ENCODE results near the gene LSM10.

Gene LSM10

DNA sequence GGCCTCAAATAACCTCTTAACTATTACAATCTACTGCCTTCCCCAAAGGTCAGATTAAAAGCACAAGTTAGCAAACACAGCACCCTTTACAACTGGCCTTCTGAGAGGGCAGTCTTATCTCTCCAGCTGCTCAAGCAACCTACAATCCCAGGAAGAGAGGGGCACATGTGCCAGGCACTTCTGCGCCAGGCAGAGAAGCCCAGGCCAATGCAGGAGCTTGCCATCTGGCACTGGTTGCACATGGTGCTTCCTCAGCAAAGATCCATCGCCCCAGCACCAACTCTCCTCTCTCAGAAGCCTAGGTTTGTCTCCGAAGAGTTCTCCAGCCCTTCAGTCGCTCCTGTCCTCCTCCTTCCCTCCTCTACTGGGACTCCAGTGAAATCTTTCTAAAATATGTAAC, 14.5 kb downstream of the LSM10 start:
- no peak for DNase-seq (ENCODE audit: low spot score)

DNA sequence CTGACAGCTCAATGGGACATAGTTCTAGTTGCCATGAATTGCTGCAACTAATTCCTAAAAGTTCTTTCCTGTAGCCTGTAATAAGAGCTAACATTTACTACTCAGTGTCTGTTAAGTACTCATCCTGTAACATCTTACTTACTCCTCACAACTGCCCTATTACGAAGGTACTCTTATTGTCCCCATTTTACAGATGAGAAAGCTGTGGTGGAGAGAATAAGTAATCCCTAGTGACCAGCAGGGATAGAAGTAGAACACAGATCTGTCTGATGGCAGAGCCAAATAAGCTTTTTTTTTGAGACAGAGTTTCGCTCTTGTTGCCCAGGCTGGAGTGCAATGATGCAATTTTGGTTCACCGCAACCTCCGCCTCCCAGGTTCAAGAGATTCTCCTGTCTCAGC, 15.0 kb downstream of the LSM10 start:
- no peak for DNase-seq (ENCODE audit: low spot score)

DNA sequence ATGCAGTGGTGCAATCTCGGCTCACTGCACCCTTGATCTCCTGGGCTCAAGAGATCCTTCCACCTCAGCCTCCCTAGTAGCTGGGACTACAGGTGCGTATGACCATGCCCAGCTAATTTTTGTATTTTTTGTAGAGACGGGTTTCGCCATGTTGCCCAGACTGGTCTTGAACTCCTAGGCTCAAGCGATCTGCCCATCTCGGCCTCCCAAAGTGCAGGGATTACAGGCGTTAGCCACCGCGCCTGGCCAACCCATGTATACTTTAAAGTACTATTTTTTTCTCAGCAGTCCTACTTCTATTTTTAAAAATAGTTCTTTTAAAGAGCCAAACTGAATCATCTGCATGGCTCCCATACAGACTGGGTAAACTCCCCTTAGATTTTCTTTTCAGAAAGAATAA, 15.5 kb downstream of the LSM10 start:
- DNase-seq (ENCODE audit: low spot score) = no peak

DNA sequence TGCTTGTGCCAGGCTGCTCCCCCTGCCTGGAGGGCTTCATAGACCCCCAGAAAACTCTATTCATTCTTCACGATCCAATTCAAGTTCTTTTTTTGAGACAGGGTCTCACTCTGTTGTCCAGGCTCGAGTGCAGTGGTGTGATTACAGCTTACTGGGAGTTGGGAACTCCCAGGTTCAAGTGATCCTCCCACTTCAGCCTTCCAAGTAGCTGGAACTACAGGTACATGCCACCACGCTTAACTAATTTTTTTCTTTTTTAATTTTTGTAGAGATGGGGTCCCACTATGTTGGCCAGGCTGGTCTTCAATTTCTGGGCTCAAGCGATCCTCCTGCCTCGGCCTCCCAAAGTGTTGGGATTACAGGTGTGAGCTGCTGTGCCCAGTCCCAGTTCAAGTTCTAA, 16.3 kb downstream of the LSM10 start:
- no peak for DNase-seq (ENCODE audit: low spot score)

DNA sequence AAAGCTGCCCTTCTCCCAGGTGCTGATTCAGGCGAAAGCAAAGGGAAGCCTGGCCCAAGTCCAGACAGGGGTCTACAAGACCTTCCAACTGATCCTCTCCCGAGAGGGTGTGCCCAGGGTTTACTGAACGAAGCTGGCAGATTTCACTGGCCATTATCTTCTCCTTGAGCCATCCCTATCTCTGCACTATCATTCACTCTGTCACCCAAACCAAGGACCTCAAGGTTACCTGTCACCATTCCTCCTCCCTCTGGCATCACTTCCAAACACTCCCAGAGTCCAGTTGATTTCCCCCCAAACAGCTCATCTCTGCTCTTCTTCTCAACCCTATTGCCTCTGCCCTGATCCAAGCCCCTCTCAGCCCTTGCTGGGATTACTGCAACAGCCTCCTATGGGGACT, 16.9 kb downstream of the LSM10 start:
- DNase-seq (ENCODE audit: low spot score) = no peak

DNA sequence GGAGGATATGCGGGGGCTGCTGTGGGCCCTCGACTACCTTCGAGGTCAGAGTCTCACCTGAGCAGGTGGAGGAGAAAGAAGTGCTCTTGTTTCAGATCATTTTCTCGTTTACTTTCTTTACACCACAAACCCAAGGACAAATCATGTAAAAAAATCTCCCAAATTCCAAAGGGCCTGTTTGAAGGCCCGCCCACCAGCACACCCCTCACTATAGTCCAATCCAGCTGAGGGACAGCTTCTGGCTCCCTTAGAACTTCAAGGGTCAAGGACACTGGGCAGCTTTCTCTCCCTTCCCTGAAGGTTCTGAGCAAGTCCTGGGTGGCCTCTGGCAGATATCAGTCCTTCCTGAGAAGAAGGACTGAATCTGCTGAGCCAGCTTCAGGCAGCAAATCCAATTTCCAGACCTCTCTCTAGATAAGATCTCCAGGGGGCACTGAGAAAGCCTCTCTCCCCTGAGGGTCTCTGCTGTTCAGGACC, 17.5 kb downstream of the LSM10 start:
- DNase-seq (ENCODE audit: low spot score) = no peak

DNA sequence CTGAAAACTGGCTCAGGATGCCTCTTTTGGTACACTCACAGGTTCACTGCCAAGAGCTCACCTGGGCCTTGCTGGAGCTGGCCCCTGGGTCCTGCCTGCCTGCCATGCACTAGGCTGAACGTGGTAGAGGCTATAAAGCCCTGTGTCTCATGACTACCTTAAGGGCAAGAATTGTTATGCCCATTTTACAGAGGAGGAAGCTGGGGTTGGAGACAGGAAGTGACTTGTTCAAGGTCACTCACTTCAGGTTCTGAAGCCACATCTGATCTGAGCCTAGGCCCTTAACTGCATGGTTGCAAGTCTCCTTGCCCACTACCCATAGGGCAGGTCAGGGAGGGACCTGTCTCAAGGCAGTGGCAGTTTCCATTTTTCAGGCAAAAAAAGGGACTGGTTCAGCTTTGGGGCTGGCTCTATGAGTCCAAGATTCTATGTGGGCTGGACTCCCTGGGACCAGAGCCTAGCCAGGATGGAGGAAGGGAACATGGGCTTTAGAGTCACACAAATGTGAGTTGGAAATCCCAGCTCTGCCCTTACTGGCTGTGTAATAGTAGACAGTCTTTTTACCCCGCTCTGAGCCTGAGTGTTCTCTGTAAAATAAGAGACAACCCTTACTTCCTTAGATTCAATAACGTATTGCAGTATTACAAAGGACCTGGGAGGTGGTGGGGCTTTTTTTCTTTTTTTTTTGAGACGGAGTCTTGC, 19.8 kb downstream of the LSM10 start:
- DNase-seq (ENCODE audit: low spot score) = no peak

DNA sequence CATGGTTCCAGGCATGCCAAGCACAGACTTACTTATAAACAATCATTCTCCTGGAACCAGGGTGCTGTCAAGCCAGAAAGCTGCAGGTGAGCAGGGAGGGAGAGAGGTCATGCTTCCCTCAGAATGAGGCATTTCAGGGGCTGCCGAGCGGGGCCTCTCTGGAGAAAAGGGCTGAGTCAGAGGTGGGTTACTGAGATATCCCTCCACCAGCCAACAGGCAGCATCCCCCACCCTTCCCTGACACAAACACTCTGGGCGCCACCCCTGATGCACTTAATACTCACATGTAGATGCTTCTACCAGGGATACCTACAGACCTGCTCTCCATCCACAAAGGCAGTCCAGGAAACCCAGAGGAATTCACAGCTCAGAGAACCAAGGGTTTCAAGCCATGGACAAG, 25.1 kb downstream of the LSM10 start:
- no peak for DNase-seq (ENCODE audit: low spot score)

DNA sequence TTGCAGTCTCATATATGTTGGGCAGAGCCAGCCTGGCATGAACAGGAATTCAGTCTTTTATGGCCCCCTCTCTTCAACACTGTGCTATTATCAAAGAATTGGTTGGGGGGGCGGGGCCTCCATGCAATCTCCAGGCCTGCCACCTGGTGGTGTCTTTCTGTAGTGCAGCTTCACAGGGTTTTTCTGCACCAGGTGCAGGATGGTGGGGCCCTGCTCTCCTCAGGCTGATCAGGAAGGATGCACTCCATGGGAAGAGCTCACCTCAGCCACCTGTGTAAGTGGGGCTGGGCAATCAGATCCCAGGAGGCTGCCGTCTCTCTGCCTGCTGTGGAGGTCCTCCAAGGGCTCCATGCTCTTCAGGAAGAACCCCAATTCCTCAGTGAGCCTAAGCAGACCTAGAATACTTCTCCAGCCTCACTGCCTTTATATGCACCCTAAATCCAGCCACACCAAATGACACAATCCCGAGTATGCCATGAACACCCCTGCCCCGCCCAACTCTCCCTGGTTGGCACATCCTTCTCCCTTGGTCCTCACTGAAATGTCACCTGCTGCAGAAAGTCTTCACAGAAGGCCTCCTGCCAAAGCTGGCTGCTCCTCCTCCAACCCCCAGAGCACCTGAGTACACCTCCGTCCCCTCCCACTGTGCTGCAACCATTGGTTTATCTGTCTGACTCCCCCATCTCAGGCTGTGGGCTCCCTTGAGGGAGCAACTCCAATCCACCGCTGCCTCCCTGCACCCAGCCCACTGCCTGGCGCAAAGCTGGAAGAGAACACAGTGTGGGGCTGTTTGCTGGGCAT, 28.4 kb downstream of the LSM10 start:
- peak; percentile 58 for DNase-seq (ENCODE audit: low spot score)

DNA sequence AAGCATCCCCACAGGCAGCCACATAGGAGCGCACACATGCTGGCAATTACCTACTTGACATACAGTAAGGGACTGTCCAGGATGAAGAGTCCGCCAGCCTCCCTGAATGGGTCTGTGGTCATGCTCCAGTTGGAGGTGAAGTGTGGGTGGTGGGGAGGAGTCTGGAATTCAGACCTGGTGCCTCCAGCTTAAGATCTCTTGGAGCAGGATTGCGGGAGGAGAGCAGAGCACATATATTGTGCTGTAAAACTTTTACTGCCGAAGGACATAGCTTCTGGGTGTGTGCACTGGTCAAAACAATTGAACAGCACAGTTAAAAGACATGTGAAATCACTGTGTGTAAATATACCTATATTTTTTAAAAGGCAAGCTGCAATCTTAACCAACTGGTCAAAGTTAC, 29.9 kb downstream of the LSM10 start:
- no peak for DNase-seq (ENCODE audit: low spot score)

DNA sequence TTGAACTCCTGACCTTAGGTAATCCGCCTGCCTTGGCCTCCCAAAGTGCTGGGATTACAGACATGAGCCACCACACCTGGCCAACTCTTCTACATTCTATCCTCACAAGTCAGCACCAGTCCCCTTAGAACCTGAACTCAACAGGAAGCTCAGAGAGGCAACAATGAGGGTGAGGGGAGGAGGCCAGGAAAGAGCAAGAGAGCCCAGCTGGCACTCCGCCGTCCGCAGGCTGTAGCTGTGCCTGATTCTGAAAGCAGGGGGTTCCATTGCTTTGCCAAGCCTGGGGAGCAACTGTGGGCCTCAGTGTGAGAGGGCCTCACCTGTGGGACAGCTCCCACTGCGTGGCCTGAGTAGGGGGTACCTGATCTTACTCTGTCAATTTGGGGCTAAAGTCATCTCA, 30.6 kb downstream of the LSM10 start:
- no peak for DNase-seq (ENCODE audit: low spot score)

DNA sequence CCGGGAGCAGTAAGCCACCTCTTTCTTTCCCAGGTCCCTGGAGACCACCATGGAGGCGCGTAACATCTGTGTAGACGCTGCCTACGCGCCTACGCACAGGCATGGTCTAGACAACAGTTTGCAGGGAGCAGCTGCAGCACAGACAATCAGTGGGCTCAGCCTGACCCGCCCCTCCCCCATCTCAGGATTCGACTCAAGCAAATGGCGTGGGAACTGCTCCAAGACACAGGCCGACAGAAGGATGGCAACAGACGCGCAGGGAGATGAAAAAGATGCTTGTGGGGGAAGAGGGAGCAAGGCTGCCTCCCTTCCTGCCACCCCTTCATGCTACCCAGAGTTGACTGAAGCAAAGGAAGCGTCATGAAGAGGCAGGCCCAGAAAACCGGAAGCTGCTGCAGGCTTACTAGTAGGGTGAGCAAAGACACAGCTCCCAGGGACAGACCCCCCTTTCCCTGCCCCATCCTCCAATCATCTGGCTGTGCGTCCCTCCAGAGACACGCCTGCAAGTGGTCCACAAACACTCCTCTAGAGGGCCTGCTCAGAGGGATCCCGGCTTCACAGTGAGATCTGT, 31.5 kb downstream of the LSM10 start:
- DNase-seq (ENCODE audit: low spot score) = peak; percentile 68

DNA sequence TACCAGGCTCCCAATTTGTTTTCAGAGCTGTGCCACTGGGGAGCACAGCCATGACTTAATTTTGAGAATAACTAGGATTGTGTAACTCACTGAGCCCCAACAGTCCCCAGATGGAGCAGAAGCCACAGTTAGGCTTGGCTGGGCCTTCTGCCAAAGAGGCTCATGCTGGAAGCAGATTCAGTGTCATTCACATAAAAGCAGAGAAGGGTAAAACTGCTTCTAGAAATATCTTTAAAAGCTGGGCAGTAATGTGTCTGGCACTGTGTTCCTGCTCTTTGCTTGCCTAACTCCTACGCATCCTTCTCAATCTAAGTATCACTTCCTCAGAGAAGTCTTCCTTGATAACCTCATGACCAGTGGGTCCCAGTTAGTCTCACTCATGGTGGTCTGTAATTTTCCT, 32.3 kb downstream of the LSM10 start:
- peak; percentile 78 for DNase-seq (ENCODE audit: low spot score)

DNA sequence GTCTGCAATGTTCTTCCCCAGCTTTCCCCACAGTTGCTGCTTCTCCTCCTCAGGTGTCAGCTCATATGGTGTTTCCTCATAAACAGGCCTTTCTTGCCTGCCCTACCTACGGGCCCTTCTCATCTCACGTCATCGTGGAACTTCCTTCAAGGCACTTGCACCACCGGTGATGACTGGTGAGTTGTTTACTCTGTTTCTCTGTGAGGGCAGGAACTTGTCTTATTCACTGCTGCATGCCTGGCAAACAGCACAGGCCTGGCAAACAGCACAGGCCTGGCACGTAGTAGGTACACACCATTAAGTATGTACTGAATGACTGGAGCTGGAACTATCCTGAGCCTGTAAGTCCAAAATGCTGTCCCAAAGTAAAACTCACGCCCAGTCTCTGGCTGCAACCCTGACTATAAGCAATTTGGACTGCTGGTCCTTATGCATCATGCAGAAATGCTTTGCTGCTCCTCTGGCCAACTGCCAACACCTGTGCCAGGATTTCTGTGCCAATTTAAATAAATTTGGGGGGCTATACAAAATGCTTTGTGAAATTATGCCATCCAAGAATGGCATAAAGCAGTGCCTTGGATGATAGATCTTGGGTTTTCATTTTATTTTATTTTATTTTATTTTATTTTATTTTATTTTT, 37.7 kb downstream of the LSM10 start:
- no peak for DNase-seq (ENCODE audit: low spot score)

DNA sequence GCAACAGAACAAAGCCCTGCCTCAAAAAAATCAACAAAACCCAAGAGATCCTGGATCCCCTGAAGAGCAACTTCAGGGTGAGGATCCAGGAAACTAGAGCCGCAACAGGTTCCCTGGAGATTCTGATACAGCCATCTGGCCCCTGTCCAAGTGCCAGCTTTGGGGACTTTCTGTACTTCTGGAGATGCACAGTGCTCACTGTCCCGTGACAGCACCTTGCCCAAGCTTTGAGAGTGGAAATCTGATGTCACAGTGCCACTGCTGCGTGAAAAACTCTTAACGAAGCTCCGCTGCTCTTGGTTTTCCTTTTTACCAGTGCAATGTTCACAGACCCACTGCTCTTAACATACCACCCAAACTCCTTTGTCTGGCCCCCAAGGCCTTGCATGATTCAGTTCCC, 38.3 kb downstream of the LSM10 start:
- no peak for DNase-seq (ENCODE audit: low spot score)

DNA sequence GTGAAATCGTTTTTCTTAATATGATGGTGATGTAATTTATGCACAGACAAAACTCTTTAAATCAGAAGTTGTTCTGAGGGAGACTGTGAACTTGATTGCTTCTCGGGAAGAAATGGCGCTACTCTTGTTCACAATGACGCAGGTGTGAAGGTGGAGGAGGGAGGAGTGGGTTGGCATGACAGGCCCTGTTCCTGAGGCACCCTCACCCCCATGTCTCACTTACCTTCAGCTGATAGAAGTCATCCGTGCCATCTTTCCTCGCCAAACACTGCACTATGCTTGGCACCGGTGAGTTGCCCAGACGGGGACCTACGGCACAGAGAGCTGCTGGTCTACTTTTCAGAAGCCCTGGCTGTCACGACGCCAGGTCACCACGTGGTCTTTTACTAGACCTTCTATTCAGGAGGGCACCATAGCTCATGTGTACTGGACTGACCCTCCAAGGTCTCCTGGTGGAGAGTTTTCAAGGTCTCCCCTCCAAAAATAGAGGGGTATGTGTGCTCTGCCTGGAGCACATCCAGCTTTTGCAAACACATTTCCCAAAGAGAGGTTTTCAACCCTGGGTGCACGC, 39.1 kb downstream of the LSM10 start:
- no peak for DNase-seq (ENCODE audit: low spot score)

DNA sequence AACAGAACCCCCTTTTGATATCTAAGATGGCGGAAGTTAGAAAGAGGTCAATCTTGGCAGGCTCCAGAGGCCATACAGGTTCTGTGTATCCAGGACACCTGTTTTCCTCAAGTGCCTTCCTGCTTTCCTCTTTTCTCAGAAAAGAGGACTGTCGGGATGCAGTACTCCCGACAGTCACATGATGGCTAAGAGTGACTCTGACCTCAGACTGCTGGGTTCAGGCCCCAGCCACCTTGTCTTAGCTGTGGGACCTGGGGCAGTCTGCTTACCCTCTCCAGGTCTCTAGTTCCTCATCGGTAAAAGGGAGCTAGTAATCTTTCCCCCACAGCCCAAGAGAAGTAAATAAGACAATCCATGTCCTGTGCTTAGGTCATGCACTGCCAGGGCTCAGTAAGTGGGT, 41.9 kb downstream of the LSM10 start:
- no peak for DNase-seq (ENCODE audit: low spot score)

DNA sequence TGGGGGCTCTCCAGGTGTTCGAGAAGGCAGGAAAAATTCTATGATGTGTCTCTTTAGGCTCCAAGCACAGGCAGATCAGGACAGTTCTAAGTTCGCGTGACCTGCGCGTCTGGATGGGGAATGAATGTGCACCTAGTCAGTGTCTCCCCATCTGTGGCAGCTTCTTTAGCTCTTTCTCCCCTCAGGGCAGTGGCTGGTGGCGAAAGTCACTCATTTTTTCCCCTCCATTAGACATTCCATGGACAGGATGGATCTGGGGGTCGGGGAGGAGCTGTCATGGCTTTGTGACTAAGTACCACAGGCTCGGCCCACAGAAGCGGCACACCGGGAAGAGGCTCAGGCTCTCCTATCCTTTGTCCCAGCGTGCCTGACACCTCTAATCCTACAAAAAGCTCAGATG, 43.2 kb downstream of the LSM10 start:
- no peak for DNase-seq (ENCODE audit: low spot score)

DNA sequence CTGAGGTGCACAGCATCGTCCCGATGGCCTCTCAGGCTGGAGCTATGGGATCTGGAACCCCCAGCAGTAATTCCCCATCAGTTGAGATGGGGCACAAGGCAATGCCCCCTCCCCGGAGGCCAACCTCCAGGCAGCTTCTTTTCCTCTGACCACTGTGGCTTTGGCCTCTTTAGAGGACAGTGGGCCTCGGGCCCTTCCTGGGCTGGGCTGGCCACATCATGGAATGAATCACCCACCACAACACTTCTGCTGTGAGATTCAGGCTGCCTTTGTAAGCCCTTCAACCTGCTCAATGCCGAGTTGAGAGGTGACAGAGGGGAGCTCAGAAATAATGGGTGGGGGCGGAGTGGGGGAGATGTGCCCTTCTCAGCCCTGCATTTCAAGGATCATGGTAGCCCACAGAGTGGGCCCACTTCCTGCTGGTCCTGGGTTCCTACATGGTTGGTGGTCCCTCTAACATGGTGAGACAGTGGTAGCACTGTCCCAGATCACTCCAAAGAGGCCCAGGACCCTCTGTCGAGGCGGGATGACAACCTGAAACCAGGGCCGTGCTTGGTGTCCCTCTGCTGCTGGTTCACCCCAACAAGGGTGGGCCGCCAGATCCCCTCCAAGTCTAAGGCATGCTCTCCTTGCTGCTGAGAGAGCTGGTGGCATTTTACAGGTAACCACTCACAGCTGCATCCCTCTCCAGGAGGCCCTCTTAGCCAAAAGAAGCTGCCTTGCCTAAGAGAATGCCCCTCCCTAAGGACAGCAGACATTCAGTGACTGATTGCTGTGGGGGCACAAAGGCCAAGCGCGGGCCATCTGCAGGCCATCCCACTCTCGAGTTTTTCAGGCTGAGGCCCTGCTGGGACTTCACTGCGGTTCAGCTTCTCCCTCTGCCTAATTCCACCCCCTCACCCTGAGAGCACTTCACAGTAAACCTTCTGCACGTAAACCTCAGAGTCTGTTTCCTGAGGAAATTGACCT, 44.5 kb downstream of the LSM10 start:
- DNase-seq (ENCODE audit: low spot score) = no peak

DNA sequence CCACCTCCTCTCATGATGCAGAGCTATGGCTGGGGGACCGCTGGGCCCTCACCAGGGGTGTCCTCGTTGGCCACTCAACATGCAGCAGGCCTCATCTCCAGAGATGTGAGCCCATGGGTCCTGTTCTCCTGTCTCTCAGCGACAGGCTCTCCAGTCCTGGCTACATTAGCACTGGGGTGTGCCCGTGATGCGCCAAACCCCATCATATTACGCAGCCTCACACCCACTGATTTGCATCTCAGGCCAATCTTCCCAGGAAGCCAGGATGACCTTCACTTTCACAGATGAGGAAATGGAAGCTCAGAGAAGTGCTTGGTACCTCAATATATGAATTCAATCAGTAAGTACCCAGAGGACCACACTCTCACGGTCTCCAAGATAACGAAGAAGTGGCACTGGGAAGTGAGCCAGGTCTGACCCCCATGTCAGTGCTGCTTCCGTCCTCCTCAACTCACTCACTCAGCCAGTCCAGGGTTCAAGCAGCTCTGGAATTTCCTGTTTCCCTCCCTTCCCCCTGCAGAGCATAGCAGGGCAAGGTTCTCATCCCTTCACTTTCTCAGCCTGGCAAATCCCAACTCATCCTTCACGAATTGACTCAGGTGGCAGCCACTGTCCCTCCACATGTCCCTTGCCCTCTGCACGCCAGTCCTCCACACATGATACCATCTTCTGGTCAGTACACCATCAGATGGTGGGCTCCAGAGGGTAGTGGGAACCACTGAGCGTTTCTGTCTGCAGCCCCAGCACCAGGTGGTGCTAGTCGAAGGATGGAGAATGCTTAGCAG, 45.4 kb downstream of the LSM10 start:
- DNase-seq (ENCODE audit: low spot score) = no peak

All from globus pallidus (tissue), 1 donor.